ENCODE data around the gene CARNS1.

DNA sequence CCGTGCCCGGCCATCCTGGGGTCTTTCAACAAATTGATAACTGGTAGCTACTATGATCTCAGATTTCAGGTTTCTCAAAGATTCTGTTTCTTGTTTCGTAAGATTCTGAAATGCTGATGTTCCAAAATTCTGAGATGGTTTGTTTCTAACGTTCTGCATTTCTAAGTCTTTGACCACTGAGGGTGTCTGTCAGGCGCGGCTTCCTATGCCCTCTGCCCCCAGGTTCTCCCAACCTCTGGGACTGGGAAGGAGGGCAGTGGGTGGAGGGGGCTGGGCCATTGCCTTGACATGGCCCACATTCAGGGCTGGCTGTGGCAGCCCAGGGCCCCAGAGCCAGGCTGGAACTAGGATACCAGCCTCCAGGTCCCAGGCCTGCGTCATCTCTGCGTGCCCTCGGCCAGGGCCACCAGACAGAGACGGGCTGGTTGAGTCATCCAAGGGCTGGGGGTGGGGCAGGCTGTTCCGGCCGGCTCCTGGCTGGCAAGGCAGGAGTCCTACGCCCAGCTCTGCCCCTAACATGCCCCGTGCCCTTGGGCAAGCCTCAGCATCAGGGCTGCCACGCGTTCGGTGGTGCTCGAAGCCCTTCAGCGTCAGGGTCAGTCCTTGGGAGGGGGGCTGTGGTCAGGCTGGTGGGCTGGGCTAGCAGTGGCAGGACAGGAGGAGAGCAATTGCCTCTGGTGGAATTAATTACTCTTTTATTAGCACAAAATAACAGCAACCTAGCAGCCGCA, 48.4 kb downstream of the CARNS1 start:
- TF ChIP-seq POLR2AphosphoS5 (IDR thresholded peaks at IDR 0.05; ENCODE audit: borderline replicate concordance, low read depth, low read length) (no peak; the same call in 1 of the 2 replicates), EZH2 (IDR thresholded peaks at IDR 0.05) (no peak), FOXP2 (optimal IDR thresholded peaks at IDR 0.05; ENCODE audit: control extremely low read depth, extremely low read length, insufficient read depth) (no peak)
